ENCODE measurements around the gene MUC5AC.
"Not testable (repeated sequence)": the region's sequence is repeated elsewhere in the genome, so short reads cannot be mapped to it uniquely, and the experiment has no call there.

Gene MUC5AC

GRCh38 chr11:1242751-1243150 is 85.0 kb downstream of the MUC5AC start:
- DNase-seq = not testable (repeated sequence)

GRCh38 chr11:1243521-1243920 is 85.8 kb downstream of the MUC5AC start:
- DNase-seq = not testable (repeated sequence)

- DNase-seq = not testable (repeated sequence)
Measured at GRCh38 chr11:1244557-1244956, 86.8 kb downstream of the MUC5AC start.

- not testable (repeated sequence) for DNase-seq
Measured at GRCh38 chr11:1245717-1246116, 88.0 kb downstream of the MUC5AC start.

GRCh38 chr11:1246301-1246700 is 88.5 kb downstream of the MUC5AC start:
- not testable (repeated sequence) for DNase-seq

- not testable (repeated sequence) for DNase-seq
Measured at GRCh38 chr11:1247026-1247425, 89.3 kb downstream of the MUC5AC start.

GRCh38 chr11:1248951-1249350 is 91.2 kb downstream of the MUC5AC start:
- not testable (repeated sequence) for DNase-seq

GRCh38 chr11:1250411-1250810 is 92.7 kb downstream of the MUC5AC start:
- not testable (repeated sequence) for DNase-seq
